ENCODE data around the gene CACNA1B.

- no peak for TF ChIP-seq EZH2 (IDR thresholded peaks at IDR 0.05; ENCODE audit: low read length, missing control alignments)
- TF ChIP-seq, protein P1, sequence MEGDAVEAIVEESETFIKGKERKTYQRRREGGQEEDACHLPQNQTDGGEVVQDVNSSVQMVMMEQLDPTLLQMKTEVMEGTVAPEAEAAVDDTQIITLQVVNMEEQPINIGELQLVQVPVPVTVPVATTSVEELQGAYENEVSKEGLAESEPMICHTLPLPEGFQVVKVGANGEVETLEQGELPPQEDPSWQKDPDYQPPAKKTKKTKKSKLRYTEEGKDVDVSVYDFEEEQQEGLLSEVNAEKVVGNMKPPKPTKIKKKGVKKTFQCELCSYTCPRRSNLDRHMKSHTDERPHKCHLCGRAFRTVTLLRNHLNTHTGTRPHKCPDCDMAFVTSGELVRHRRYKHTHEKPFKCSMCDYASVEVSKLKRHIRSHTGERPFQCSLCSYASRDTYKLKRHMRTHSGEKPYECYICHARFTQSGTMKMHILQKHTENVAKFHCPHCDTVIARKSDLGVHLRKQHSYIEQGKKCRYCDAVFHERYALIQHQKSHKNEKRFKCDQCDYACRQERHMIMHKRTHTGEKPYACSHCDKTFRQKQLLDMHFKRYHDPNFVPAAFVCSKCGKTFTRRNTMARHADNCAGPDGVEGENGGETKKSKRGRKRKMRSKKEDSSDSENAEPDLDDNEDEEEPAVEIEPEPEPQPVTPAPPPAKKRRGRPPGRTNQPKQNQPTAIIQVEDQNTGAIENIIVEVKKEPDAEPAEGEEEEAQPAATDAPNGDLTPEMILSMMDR (conservative IDR thresholded peaks at IDR 0.05 in 1 of 2, IDR thresholded peaks at IDR 0.05 in 1 of 2; ENCODE audit: low read depth in 1 of 2, low read length in 2 of 2): no peak
These were observed 192.3 kb downstream of the CACNA1B start for GRCh38 chr9:138069731-138070456.

Measured in fibroblast of lung (primary cell).